ENCODE data around the gene THSD7A.

DNA sequence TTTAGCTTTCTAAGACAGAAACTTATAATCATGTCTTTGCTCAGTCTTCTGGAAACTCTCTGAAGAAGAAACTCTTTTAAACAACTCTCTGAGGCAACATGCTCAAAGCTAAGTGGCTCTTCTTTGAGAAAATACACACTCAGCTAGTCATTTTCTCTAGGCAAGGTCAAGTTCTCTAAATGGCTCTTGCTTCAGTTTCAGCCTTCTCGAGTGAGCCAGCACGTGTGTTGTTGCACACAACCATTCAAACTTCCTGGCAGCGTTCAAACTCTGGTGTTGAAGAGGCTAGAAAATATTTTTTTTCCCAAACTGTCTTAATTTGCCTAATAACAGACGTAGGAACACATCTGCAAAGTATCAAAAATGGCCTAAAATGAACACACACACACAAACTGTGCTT is 129.1 kb downstream of the THSD7A start:
- TF ChIP-seq CREB1 (IDR thresholded peaks at IDR 0.05): no peak
- TF ChIP-seq NRF1 (IDR thresholded peaks at IDR 0.05; ENCODE audit: low read depth, low read length): no peak
- TF ChIP-seq, protein P1, sequence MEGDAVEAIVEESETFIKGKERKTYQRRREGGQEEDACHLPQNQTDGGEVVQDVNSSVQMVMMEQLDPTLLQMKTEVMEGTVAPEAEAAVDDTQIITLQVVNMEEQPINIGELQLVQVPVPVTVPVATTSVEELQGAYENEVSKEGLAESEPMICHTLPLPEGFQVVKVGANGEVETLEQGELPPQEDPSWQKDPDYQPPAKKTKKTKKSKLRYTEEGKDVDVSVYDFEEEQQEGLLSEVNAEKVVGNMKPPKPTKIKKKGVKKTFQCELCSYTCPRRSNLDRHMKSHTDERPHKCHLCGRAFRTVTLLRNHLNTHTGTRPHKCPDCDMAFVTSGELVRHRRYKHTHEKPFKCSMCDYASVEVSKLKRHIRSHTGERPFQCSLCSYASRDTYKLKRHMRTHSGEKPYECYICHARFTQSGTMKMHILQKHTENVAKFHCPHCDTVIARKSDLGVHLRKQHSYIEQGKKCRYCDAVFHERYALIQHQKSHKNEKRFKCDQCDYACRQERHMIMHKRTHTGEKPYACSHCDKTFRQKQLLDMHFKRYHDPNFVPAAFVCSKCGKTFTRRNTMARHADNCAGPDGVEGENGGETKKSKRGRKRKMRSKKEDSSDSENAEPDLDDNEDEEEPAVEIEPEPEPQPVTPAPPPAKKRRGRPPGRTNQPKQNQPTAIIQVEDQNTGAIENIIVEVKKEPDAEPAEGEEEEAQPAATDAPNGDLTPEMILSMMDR (IDR thresholded peaks at IDR 0.05; ENCODE audit: control extremely low read depth in 1 of 3, insufficient read depth in 1 of 3, low read depth in 1 of 3, low read length in 3 of 3): no peak
- no peak for TF ChIP-seq SIRT6 (IDR thresholded peaks at IDR 0.05; ENCODE audit: low read length)
- no peak for TF ChIP-seq POLR2A (IDR thresholded peaks at IDR 0.05; ENCODE audit: control extremely low read depth in 1 of 2, low read depth in 2 of 2, low read length in 2 of 2)
- no peak for TF ChIP-seq JUND (IDR thresholded peaks at IDR 0.05; ENCODE audit: low read length)

Data from H1 (cell line).